Peyer's patch (tissue), 4 donors: ENCODE results near the gene RARA. TPM values are rescaled to one million over a fixed set of nuclear protein-coding genes. Genes with fewer than 3 reads are reported as not detected.
"Not testable (repeated sequence)": the region's sequence is repeated elsewhere in the genome, so short reads cannot be mapped to it uniquely, and the experiment has no call there.

ENCODE experiments used
- DNase-seq, 3 donors: peaks; one replicate each; pipeline ENCODE4 v3.0.0-alpha.2; 2017 to 2019
- H3K27ac ChIP-seq, 4 donors: fragments of 200-600 bp; sonication (generic); one replicate each; pipeline ENCODE4 v1.5.1; 2016 to 2019
- H3K27me3 ChIP-seq, 2 donors: fragments of 200-600 bp; sonication (generic); one replicate each; pipeline ENCODE4 v1.5.1; 2019
- H3K36me3 ChIP-seq, 3 donors: fragments of 200-600 bp; sonication (generic); one replicate each; pipeline ENCODE4 v1.5.1; 2016 to 2019
- H3K4me1 ChIP-seq, 4 donors: fragments of 200-600 bp; sonication (generic); one replicate each; pipeline ENCODE4 v1.5.1; 2016 to 2019
- H3K4me3 ChIP-seq, 4 donors: fragments of 200-600 bp; sonication (generic); 1 replicate in 3 of 4; 2 replicates in 1 of 4; pipeline ENCODE4 v1.5.1; 2016 to 2019; ENCODE audit warnings: mild to moderate bottlenecking in 1 of 4
- H3K9me3 ChIP-seq, 4 donors: fragments of 200-600 bp; sonication (generic); one replicate each; pipeline ENCODE4 v1.5.1; 2016 to 2019; ENCODE audit warnings: mild to moderate bottlenecking in 1 of 4
- CTCF ChIP-seq, 6 experiments: fragments of 450-650 bp in 4 of 6; fragments of 200-600 bp in 2 of 6; sonication (generic) in 1 of 6; IDR thresholded peaks; one replicate each; pipeline ENCODE4 v1.5.1; 2017 to 2019; ENCODE audit warnings: antibody characterized with exemption in 6 of 6, mild to moderate bottlenecking in 3 of 6, moderate library complexity in 1 of 6
- POLR2A ChIP-seq, 2 donors: fragments of 450-650 bp; IDR thresholded peaks; one replicate each; pipeline ENCODE4 v1.5.1; 2017; ENCODE audit warnings: antibody characterized with exemption in 2 of 2, mild to moderate bottlenecking in 2 of 2, moderate library complexity in 2 of 2
- total RNA-seq, 4 donors: library from RNA; depleted of rRNA; stranded (reverse); fragments of >200 nt; gene quantifications; one replicate each; pipeline ENCODE4 v1.1.0, GENCODE V29; 2016

The RARA gene
- total RNA-seq, 4 donors from 2014 or later: 46.2 to 93.3 (median 72.1) TPM

GRCh38 chr17:40369923-40370322 is 60.9 kb downstream of the RARA start:
- H3K27me3 ChIP-seq: no peaks in the 10 kb centered on the region
- no peak overlapping the region for H3K27ac ChIP-seq
- H3K9me3 ChIP-seq: no peaks in the 10 kb centered on the region
- no peak for TF ChIP-seq POLR2A (IDR thresholded peaks at IDR 0.05)
- TF ChIP-seq CTCF (IDR thresholded peaks at IDR 0.05): no peak
- no peak for DNase-seq
- no peaks in the 10 kb centered on the region for H3K36me3 ChIP-seq
- H3K4me1 ChIP-seq: no peaks in the 10 kb centered on the region
- H3K4me3 ChIP-seq: no peak overlapping the region

GRCh38 chr17:40371261-40371929 is 62.4 kb downstream of the RARA start:
- Histone ChIP-seq H3K4me3 (no peak overlapping the region), H3K27ac (no peak overlapping the region), H3K4me1 (no peaks in the 10 kb centered on the region), H3K9me3 (no peaks in the 10 kb centered on the region), H3K27me3 (no peaks in the 10 kb centered on the region), H3K36me3 (no peaks in the 10 kb centered on the region)
- TF ChIP-seq POLR2A (IDR thresholded peaks at IDR 0.05) (no peak), CTCF (IDR thresholded peaks at IDR 0.05) (no peak)
- no peak for DNase-seq

GRCh38 chr17:40372031-40372430 is 63.1 kb downstream of the RARA start:
- TF ChIP-seq CTCF (IDR thresholded peaks at IDR 0.05) (no peak), POLR2A (IDR thresholded peaks at IDR 0.05) (no peak)
- H3K4me3 ChIP-seq: no peak overlapping the region

GRCh38 chr17:40372644-40373043 is 63.7 kb downstream of the RARA start:
- not testable (repeated sequence) for H3K4me1 ChIP-seq, H3K36me3 ChIP-seq, H3K9me3 ChIP-seq, H3K27ac ChIP-seq, H3K27me3 ChIP-seq, DNase-seq, H3K4me3 ChIP-seq

More at GRCh38 chr17:40372031-40372430, 63.1 kb downstream of the RARA start:
- Histone ChIP-seq H3K9me3 (no peaks in the 10 kb centered on the region), H3K27ac (no peak overlapping the region), H3K27me3 (no peaks in the 10 kb centered on the region), H3K36me3 (no peaks in the 10 kb centered on the region), H3K4me1 (no peaks in the 10 kb centered on the region)
- DNase-seq: no peak

GRCh38 chr17:40373324-40373723 is 64.3 kb downstream of the RARA start:
- no peaks in the 10 kb centered on the region for H3K27me3 ChIP-seq
- no peaks in the 10 kb centered on the region for H3K4me1 ChIP-seq
- TF ChIP-seq CTCF (IDR thresholded peaks at IDR 0.05) (no peak), POLR2A (IDR thresholded peaks at IDR 0.05) (no peak)
- DNase-seq: no peak
- H3K36me3 ChIP-seq: no peaks in the 10 kb centered on the region
- no peak overlapping the region for H3K27ac ChIP-seq
- no peaks in the 10 kb centered on the region for H3K9me3 ChIP-seq
- H3K4me3 ChIP-seq: no peak overlapping the region

GRCh38 chr17:40373999-40374398 is 65.0 kb downstream of the RARA start:
- no peak for DNase-seq
- no peaks in the 10 kb centered on the region for H3K27me3 ChIP-seq
- H3K4me3 ChIP-seq: no peak overlapping the region
- H3K36me3 ChIP-seq: no peaks in the 10 kb centered on the region
- no peak for TF ChIP-seq POLR2A (IDR thresholded peaks at IDR 0.05)
- TF ChIP-seq CTCF (IDR thresholded peaks at IDR 0.05): no peak
- H3K9me3 ChIP-seq: no peaks in the 10 kb centered on the region
- H3K4me1 ChIP-seq: no peaks in the 10 kb centered on the region
- no peak overlapping the region for H3K27ac ChIP-seq
